ENCODE measurements around the gene PDK2.

Gene PDK2

GRCh38 chr17:50141026-50141744 lies 46.0 kb downstream of the PDK2 start (continued):
- no peak for TF ChIP-seq CSRNP3 (CRISPR knock-in tag; IDR thresholded peaks at IDR 0.05)
- TF ChIP-seq PPARA (CRISPR knock-in tag; IDR thresholded peaks at IDR 0.05; ENCODE audit: borderline replicate concordance): no peak
- TF ChIP-seq ZNF70 (CRISPR knock-in tag; IDR thresholded peaks at IDR 0.05): no peak
- TF ChIP-seq ZFP3 (CRISPR knock-in tag; IDR thresholded peaks at IDR 0.05): no peak
- no peak for TF ChIP-seq CSDC2 (CRISPR knock-in tag; IDR thresholded peaks at IDR 0.05)
- TF ChIP-seq SNAI2 (CRISPR knock-in tag; IDR thresholded peaks at IDR 0.05): no peak
- no peak for TF ChIP-seq TOX (CRISPR knock-in tag; IDR thresholded peaks at IDR 0.05; ENCODE audit: borderline replicate concordance)
- TF ChIP-seq OSR1 (CRISPR knock-in tag; IDR thresholded peaks at IDR 0.05): no peak

GRCh38 chr17:50141745-50142110 lies 46.6 kb downstream of the PDK2 start:
- TF ChIP-seq ZNF8 (CRISPR knock-in tag; IDR thresholded peaks at IDR 0.05) (no peak), SNAI2 (CRISPR knock-in tag; IDR thresholded peaks at IDR 0.05) (no peak), CSDC2 (CRISPR knock-in tag; IDR thresholded peaks at IDR 0.05) (no peak), TCF4 (CRISPR knock-in tag; IDR thresholded peaks at IDR 0.05; ENCODE audit: borderline replicate concordance) (no peak), ARNTL (CRISPR knock-in tag; IDR thresholded peaks at IDR 0.05; ENCODE audit: borderline replicate concordance, low read depth) (no peak), OSR1 (CRISPR knock-in tag; IDR thresholded peaks at IDR 0.05) (no peak), ZFP30 (CRISPR knock-in tag; IDR thresholded peaks at IDR 0.05) (no peak), GLIS3 (CRISPR knock-in tag; IDR thresholded peaks at IDR 0.05) (no peak), ZNF565 (CRISPR knock-in tag; conservative IDR thresholded peaks at IDR 0.05; ENCODE audit: low read depth) (no peak)
- no peak for ATAC-seq

GRCh38 chr17:50143461-50144176 lies 48.5 kb downstream of the PDK2 start:
- no peak for ATAC-seq
- TF ChIP-seq GLIS3 (CRISPR knock-in tag; IDR thresholded peaks at IDR 0.05) (no peak), SNAI2 (CRISPR knock-in tag; IDR thresholded peaks at IDR 0.05) (no peak), CREB5 (CRISPR knock-in tag; IDR thresholded peaks at IDR 0.05; ENCODE audit: low read depth) (no peak), RARB (CRISPR knock-in tag; IDR thresholded peaks at IDR 0.05) (no peak), TSHZ2 (CRISPR knock-in tag; IDR thresholded peaks at IDR 0.05) (no peak), ZFP3 (CRISPR knock-in tag; IDR thresholded peaks at IDR 0.05) (no peak), POU6F1 (CRISPR knock-in tag; IDR thresholded peaks at IDR 0.05; ENCODE audit: borderline replicate concordance, low read depth) (no peak), ISL1 (CRISPR knock-in tag; IDR thresholded peaks at IDR 0.05) (no peak), CSRNP3 (CRISPR knock-in tag; IDR thresholded peaks at IDR 0.05) (no peak), CSDC2 (CRISPR knock-in tag; IDR thresholded peaks at IDR 0.05) (no peak), ZNF70 (CRISPR knock-in tag; IDR thresholded peaks at IDR 0.05) (no peak), ZNF565 (CRISPR knock-in tag; conservative IDR thresholded peaks at IDR 0.05; ENCODE audit: low read depth) (no peak), BACH2 (CRISPR knock-in tag; IDR thresholded peaks at IDR 0.05; ENCODE audit: borderline replicate concordance) (no peak), PPARA (CRISPR knock-in tag; IDR thresholded peaks at IDR 0.05; ENCODE audit: borderline replicate concordance) (no peak), ZC3H10 (CRISPR knock-in tag; IDR thresholded peaks at IDR 0.05) (no peak), ZNF8 (CRISPR knock-in tag; IDR thresholded peaks at IDR 0.05) (no peak), PATZ1 (CRISPR knock-in tag; IDR thresholded peaks at IDR 0.05; ENCODE audit: borderline replicate concordance) (no peak), OSR1 (CRISPR knock-in tag; IDR thresholded peaks at IDR 0.05) (no peak)

Data from SK-N-SH treated with all-trans-retinoic acid at 6 μM for 48 hours (cell line).